ENCODE data around the gene CFAP100. TPM values are rescaled to one million over a fixed set of nuclear protein-coding genes. Genes with fewer than 3 reads are reported as not detected.

CFAP100 gene
- total RNA-seq, 1 donor from 2014 or later: not detected

- Mint-ChIP-seq H3K27me3 (ENCODE audit: low read depth) (peaks cover 37% of the 10 kb centered on the region), H3K27ac (peak overlapping the region; percentile 71), H3K4me1 (peaks cover 12% of the 10 kb centered on the region), H3K4me3 (peak overlapping the region; percentile 81), H3K9me3 (no peaks in the 10 kb centered on the region), H3K36me3 (no peaks in the 10 kb centered on the region)
- peak; percentile 44 to 64 for DNase-seq (ENCODE audit: low spot score in 2 of 2, unreplicated experiment in 2 of 2)
- TF ChIP-seq CTCF (IDR thresholded peaks at IDR 0.05; ENCODE audit: unreplicated experiment): no peak
Observed at GRCh38 chr3:126355777-126356372, 38.8 kb upstream of the CFAP100 start.

DNA sequence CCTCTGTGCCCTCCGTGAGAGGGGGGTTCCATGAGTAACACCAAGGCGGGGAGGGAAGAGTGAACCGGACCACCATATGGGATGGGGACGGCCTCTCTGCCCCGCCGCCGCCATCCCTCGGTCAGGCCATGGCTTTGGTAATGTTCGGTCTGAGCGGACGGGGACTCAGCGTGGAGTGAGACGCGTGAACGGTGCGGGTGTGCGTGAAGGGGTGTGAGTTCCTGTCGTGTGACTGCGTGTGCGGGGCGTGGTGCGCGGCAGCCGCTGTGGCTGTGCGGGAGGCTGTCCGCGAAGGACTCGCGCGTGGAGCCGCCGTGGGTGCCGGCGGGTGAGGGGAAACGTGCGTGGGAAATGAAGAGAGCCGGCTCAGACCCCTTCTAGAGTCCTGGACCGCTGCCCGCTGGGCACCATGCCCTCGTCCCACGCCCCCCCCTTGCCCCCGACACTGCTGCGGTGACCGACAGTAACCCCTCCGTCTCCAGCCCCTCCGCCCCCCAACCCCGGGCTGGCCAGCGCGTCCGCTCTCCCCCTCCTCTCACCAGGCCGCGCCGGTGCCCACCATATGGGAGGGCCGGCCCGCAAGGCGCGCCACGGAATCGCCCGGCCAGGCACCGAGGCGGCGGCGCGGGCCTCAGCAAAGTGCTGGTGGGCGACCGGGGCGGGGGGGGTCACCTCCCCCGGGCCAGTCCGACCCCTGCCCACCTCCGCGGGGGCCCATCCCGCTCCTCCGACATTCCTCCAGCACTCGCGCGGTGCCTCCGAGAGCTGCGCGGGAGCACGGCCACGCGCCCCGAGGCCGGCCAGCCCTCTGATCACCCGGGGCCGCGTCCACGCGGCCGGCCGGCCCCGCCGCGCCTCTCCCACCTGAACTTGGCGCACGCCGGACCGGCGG lies 38.1 kb upstream of the CFAP100 start:
- no peak for TF ChIP-seq CTCF (IDR thresholded peaks at IDR 0.05; ENCODE audit: unreplicated experiment)
- no peak for DNase-seq (ENCODE audit: low spot score in 2 of 2, unreplicated experiment in 2 of 2)
- Mint-ChIP-seq H3K27ac (peak overlapping the region; percentile 71), H3K9me3 (no peaks in the 10 kb centered on the region), H3K36me3 (no peaks in the 10 kb centered on the region), H3K27me3 (ENCODE audit: low read depth) (peaks cover 44% of the 10 kb centered on the region), H3K4me1 (peaks cover 12% of the 10 kb centered on the region), H3K4me3 (peak overlapping the region; percentile 81)

- Mint-ChIP-seq H3K36me3 (no peaks in the 10 kb centered on the region), H3K9me3 (no peaks in the 10 kb centered on the region), H3K4me1 (peaks cover 12% of the 10 kb centered on the region), H3K27ac (peak within 1 kb of the TSS; percentile 71), H3K27me3 (ENCODE audit: low read depth) (peaks cover 51% of the 10 kb centered on the region), H3K4me3 (peak within 1 kb of the TSS; percentile 81)
- DNase-seq (ENCODE audit: low spot score in 2 of 2, unreplicated experiment in 2 of 2): peak; percentile 81 to 83
- TF ChIP-seq CTCF (IDR thresholded peaks at IDR 0.05; ENCODE audit: unreplicated experiment): no peak
Observed at GRCh38 chr3:126357295-126358037, 37.2 kb upstream of the CFAP100 start, which contains the start of gene KLF15. TSS of gene KLF15 (minus strand) at chr3:126357408. CDS start at chr3:126352922, 4,486 bp downstream.

DNA sequence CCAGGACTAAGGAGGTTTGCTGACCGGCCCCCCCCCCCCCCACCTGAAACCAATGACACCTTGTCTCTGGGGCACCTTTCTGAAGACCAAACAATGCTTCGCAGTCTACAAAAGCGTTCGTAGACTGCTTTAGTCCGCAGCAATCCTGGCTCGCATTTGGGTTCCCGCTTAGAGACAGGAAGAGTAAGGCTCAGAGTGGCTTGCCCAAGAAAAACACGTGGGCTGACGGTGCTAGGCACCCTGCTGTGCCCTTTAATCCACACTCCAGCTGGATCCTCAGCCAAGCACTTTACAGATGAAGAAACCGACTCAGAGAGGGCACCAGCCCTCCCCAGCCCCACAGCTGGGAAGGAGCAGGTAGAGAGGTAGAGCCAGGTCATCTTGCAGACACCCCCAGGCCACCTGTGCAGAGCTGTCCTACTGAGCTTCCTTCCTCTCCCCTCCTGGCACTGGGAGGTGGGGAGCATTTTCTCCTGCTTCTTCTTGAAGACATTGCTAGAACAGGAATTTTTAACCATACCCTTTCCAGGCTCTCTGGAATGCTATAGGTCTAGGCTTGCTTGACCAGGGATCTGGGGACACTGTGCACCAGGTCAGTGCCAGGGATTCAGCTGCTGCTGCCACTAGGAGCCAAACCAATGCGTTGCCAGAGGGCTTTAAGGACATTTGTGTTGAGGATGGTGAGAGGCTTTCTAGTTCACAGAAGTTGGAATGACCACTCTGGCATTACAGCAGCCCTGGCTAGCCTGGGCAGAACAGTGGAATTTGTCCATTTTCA lies 36.5 kb upstream of the CFAP100 start:
- DNase-seq (ENCODE audit: low spot score in 2 of 2, unreplicated experiment in 2 of 2): no peak
- Mint-ChIP-seq H3K4me1 (peaks cover 12% of the 10 kb centered on the region), H3K9me3 (no peaks in the 10 kb centered on the region), H3K27me3 (ENCODE audit: low read depth) (peaks cover 58% of the 10 kb centered on the region), H3K27ac (no peak overlapping the region), H3K36me3 (no peaks in the 10 kb centered on the region), H3K4me3 (peak overlapping the region; percentile 77)
- no peak for TF ChIP-seq CTCF (IDR thresholded peaks at IDR 0.05; ENCODE audit: unreplicated experiment)

- Mint-ChIP-seq H3K36me3 (no peaks in the 10 kb centered on the region), H3K27me3 (ENCODE audit: low read depth) (peaks cover 59% of the 10 kb centered on the region), H3K27ac (no peak overlapping the region), H3K4me1 (peaks cover 12% of the 10 kb centered on the region), H3K9me3 (no peaks in the 10 kb centered on the region), H3K4me3 (no peak overlapping the region)
- DNase-seq (ENCODE audit: low spot score in 2 of 2, unreplicated experiment in 2 of 2): no peak
- no peak for TF ChIP-seq CTCF (IDR thresholded peaks at IDR 0.05; ENCODE audit: unreplicated experiment)
Observed at GRCh38 chr3:126358816-126359181, 35.9 kb upstream of the CFAP100 start.

Measured in mesothelial cell of epicardium (in vitro differentiated cells).